Fibroblast of lung (primary cell): ENCODE data around the gene ANKRD13D. TPM values are rescaled to one million over a fixed set of nuclear protein-coding genes. Genes with fewer than 3 reads are reported as not detected.

Experiments used
- DNase-seq, 2 donors: peaks; one replicate each; pipeline versions ENCODE4 v3.0.0 to v3.0.0-alpha.2; 2010; ENCODE audit warnings: low read depth in 2 of 2
- H2AFZ ChIP-seq: 2 replicates; pipeline ENCODE4 v1.5.1; 2012; ENCODE audit warnings: low read length, control low read depth, inconsistent platforms
- H3K27ac ChIP-seq: 2 replicates; pipeline ENCODE4 v1.5.1; 2011; ENCODE audit warnings: low read length, control low read depth; ENCODE audit not compliant: insufficient read depth
- H3K27me3 ChIP-seq: 2 replicates; pipeline ENCODE4 v1.5.1; 2011; ENCODE audit warnings: mild to moderate bottlenecking, low read length; ENCODE audit not compliant: control insufficient read depth, insufficient read depth
- H3K36me3 ChIP-seq: 2 replicates; pipeline ENCODE4 v1.5.1; 2011; ENCODE audit warnings: low read length; ENCODE audit not compliant: control insufficient read depth, insufficient read depth
- H3K4me1 ChIP-seq: 2 replicates; pipeline ENCODE4 v1.5.1; 2011; ENCODE audit warnings: low read length; ENCODE audit not compliant: control insufficient read depth, insufficient read depth; ENCODE audit errors: extremely low read depth
- H3K4me2 ChIP-seq: 2 replicates; pipeline ENCODE4 v1.5.1; 2011; ENCODE audit warnings: low read length, control low read depth; ENCODE audit not compliant: insufficient read depth; ENCODE audit errors: extremely low read depth
- H3K4me3 ChIP-seq, 4 experiments: fragments of 200-600 bp in 1 of 4; sonication (generic) in 1 of 4; replicated peaks in 1 of 4; 2 replicates each; pipeline ENCODE4 v1.5.1; 2011 to 2016; ENCODE audit warnings: low read length in 4 of 4, low read depth in 3 of 4, mild to moderate bottlenecking in 3 of 4, control low read depth in 2 of 4, inconsistent platforms in 1 of 4, mixed read lengths in 1 of 4; ENCODE audit not compliant: insufficient read depth in 1 of 4; ENCODE audit errors: control extremely low read depth in 1 of 4
- H3K79me2 ChIP-seq: 2 replicates; pipeline ENCODE4 v1.5.1; 2012; ENCODE audit warnings: mild to moderate bottlenecking, low read length, inconsistent platforms; ENCODE audit not compliant: control insufficient read depth, insufficient read depth
- H3K9ac ChIP-seq: 2 replicates; pipeline ENCODE4 v1.5.1; 2011; ENCODE audit warnings: mild to moderate bottlenecking, low read length, control low read depth; ENCODE audit not compliant: insufficient read depth
- H3K9me3 ChIP-seq: 2 replicates; pipeline ENCODE4 v1.5.1; 2012; ENCODE audit warnings: low read depth, low read length; ENCODE audit not compliant: control insufficient read depth, insufficient read depth
- H4K20me1 ChIP-seq: 2 replicates; pipeline ENCODE4 v1.5.1; 2011; ENCODE audit warnings: low read length; ENCODE audit not compliant: control insufficient read depth, insufficient read depth; ENCODE audit errors: extremely low read depth
- EZH2 ChIP-seq: IDR thresholded peaks from 2 replicates; pipeline ENCODE4 v1.5.1; 2012; ENCODE audit warnings: low read length, control low read depth, mild to moderate bottlenecking; ENCODE audit errors: missing control alignments
- polyA plus RNA-seq, 2 donors: library from polyadenylated mRNA; depleted of rRNA in 1 of 2; stranded (reverse) in 1 of 2; unstranded in 1 of 2; fragments of >200 nt; gene quantifications; 2 replicates each; pipeline ENCODE4 v1.2.1, GENCODE V29; 2011 to 2012; ENCODE audit warnings: missing spikeins in 1 of 2
- total RNA-seq: library from RNA; depleted of rRNA; stranded (reverse); fragments of >200 nt; gene quantifications from 2 replicates; pipeline ENCODE4 v1.2.1, GENCODE V29; 2014
- TF ChIP-seq, protein P1 (sequence below), 2 donors: IDR thresholded peaks in 1 of 2; conservative IDR thresholded peaks in 1 of 2; 1 replicate in 1 of 2; 2 replicates in 1 of 2; pipeline ENCODE4 v1.5.1; 2011 to 2012; ENCODE audit warnings: low read length in 2 of 2, control low read depth in 1 of 2, inconsistent platforms in 1 of 2, low read depth in 1 of 2, mild to moderate bottlenecking in 1 of 2

ANKRD13D gene
- total and polyA plus RNA-seq, 2 donors (not counting 1 experiment from before 2014, with no cell fraction given), result 11.5 to 45.4 TPM

DNA sequence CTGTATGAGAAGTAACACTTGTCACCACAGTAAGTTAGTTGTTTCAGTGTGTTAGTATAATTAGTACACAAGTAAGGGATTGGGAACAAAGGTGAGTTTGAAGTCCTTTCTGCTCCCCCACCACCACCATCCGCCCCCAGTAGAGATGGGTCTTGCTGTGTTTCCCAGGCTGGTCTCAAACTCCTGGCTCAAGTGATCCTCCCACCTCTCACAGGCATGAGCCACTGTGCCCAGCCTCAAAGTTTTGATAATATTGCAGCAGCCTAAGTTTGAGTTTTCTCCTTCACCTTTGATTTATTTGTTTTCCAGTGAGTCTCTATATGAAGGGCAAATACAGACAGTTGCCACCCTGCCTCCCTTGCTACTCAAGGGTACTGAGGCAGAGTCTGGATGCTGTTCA is 46.6 kb upstream of the ANKRD13D start:
- no peak for TF ChIP-seq EZH2
- Histone ChIP-seq H3K27ac (no peak overlapping the region), H3K9ac (no peak overlapping the region), H3K4me2 (no peak overlapping the region), H3K36me3 (peaks cover 15% of the 10 kb centered on the region), H3K9me3 (no peaks in the 10 kb centered on the region), H3K27me3 (no peaks in the 10 kb centered on the region), H3K4me3 (peak overlapping the region in 2 of 4 experiments; percentile 23 to 77), H3K79me2 (peaks cover 35% of the 10 kb centered on the region), H4K20me1 (no peaks in the 10 kb centered on the region), H2AFZ (no peak overlapping the region), H3K4me1 (peaks cover 8% of the 10 kb centered on the region)
- no peak for DNase-seq

- DNase-seq, result no peak
- H3K4me2 ChIP-seq, result no peak overlapping the region
- no peak overlapping the region for H3K27ac ChIP-seq
- no peak overlapping the region for H3K9ac ChIP-seq
- TF ChIP-seq, protein P1, sequence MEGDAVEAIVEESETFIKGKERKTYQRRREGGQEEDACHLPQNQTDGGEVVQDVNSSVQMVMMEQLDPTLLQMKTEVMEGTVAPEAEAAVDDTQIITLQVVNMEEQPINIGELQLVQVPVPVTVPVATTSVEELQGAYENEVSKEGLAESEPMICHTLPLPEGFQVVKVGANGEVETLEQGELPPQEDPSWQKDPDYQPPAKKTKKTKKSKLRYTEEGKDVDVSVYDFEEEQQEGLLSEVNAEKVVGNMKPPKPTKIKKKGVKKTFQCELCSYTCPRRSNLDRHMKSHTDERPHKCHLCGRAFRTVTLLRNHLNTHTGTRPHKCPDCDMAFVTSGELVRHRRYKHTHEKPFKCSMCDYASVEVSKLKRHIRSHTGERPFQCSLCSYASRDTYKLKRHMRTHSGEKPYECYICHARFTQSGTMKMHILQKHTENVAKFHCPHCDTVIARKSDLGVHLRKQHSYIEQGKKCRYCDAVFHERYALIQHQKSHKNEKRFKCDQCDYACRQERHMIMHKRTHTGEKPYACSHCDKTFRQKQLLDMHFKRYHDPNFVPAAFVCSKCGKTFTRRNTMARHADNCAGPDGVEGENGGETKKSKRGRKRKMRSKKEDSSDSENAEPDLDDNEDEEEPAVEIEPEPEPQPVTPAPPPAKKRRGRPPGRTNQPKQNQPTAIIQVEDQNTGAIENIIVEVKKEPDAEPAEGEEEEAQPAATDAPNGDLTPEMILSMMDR (conservative IDR thresholded peaks at IDR 0.05 in 1 of 2, IDR thresholded peaks at IDR 0.05 in 1 of 2; ENCODE audit: low read depth in 1 of 2, low read length in 2 of 2), result no peak
- no peak for TF ChIP-seq EZH2
- no peak overlapping the region for H3K4me3 ChIP-seq
- peaks cover 35% of the 10 kb centered on the region for H3K79me2 ChIP-seq
- no peak overlapping the region for H2AFZ ChIP-seq
- H3K27me3 ChIP-seq, result no peaks in the 10 kb centered on the region
- peaks cover 15% of the 10 kb centered on the region for H3K36me3 ChIP-seq
- no peaks in the 10 kb centered on the region for H4K20me1 ChIP-seq
- H3K4me1 ChIP-seq, result peaks cover 11% of the 10 kb centered on the region
- no peaks in the 10 kb centered on the region for H3K9me3 ChIP-seq
Observed at GRCh38 chr11:67243051-67243450, 46.1 kb upstream of the ANKRD13D start.

- no peaks in the 10 kb centered on the region for H4K20me1 ChIP-seq
- no peaks in the 10 kb centered on the region for H3K27me3 ChIP-seq
- no peak overlapping the region for H2AFZ ChIP-seq
- no peak overlapping the region for H3K27ac ChIP-seq
- H3K9ac ChIP-seq, result no peak overlapping the region
- no peak for DNase-seq
- H3K4me3 ChIP-seq, result no peak overlapping the region
- peaks cover 10% of the 10 kb centered on the region for H3K4me1 ChIP-seq
- peaks cover 19% of the 10 kb centered on the region for H3K36me3 ChIP-seq
- H3K9me3 ChIP-seq, result no peaks in the 10 kb centered on the region
- H3K4me2 ChIP-seq, result no peak overlapping the region
- TF ChIP-seq, protein P1 (conservative IDR thresholded peaks at IDR 0.05 in 1 of 2, IDR thresholded peaks at IDR 0.05 in 1 of 2; ENCODE audit: low read depth in 1 of 2, low read length in 2 of 2), result no peak
- no peak for TF ChIP-seq EZH2
- H3K79me2 ChIP-seq, result peaks cover 35% of the 10 kb centered on the region
Observed at GRCh38 chr11:67245046-67245445, 44.1 kb upstream of the ANKRD13D start.
